Smooth muscle cell (in vitro differentiated cells): ENCODE results near the gene SUPT6H. TPM values are rescaled to one million over a fixed set of nuclear protein-coding genes. Genes with fewer than 3 reads are reported as not detected.

ENCODE experiments used
- DNase-seq: peaks from one replicate; lab custom pipeline; 2025; ENCODE audit not compliant: unreplicated experiment; lab: John Stamatoyannopoulos, UW
- H2AFZ ChIP-seq: fragments of 200-600 bp; sonication (generic); 2 replicates; pipeline ENCODE4 v1.6.0; 2016; ENCODE audit warnings: antibody characterized with exemption, low read depth, mild to moderate bottlenecking
- H3F3A ChIP-seq: fragments of 200-600 bp; sonication (generic); 2 replicates; pipeline ENCODE4 v1.6.0; 2017; ENCODE audit warnings: antibody characterized with exemption, low read depth
- H3K27ac ChIP-seq: fragments of 200-600 bp; sonication (generic); 2 replicates; pipeline ENCODE4 v1.5.1; 2016; ENCODE audit warnings: low read depth, mild to moderate bottlenecking
- H3K27me3 ChIP-seq: fragments of 200-600 bp; sonication (generic); 2 replicates; pipeline ENCODE4 v1.6.1; 2016; ENCODE audit warnings: low read depth, mild to moderate bottlenecking
- H3K36me3 ChIP-seq: fragments of 200-600 bp; sonication (generic); 2 replicates; pipeline ENCODE4 v1.5.1; 2016; ENCODE audit warnings: low read depth
- H3K4me1 ChIP-seq: fragments of 200-600 bp; sonication (generic); 2 replicates; pipeline ENCODE4 v1.5.1; 2016; ENCODE audit warnings: low read depth
- H3K4me2 ChIP-seq: fragments of 200-600 bp; sonication (generic); 2 replicates; pipeline ENCODE4 v1.6.0; 2016; ENCODE audit warnings: mild to moderate bottlenecking
- H3K4me3 ChIP-seq: fragments of 200-600 bp; sonication (generic); 2 replicates; pipeline ENCODE4 v1.5.1; 2016; ENCODE audit warnings: mild to moderate bottlenecking
- H3K79me2 ChIP-seq: fragments of 200-600 bp; sonication (generic); 2 replicates; pipeline ENCODE4 v1.6.0; 2016; ENCODE audit warnings: low read depth, mild to moderate bottlenecking
- H3K9ac ChIP-seq: fragments of 200-600 bp; sonication (generic); 2 replicates; pipeline ENCODE4 v1.6.0; 2016; ENCODE audit warnings: low read depth
- H3K9me3 ChIP-seq: fragments of 200-600 bp; sonication (generic); replicated peaks from 2 replicates; pipeline ENCODE4 v1.5.1; 2016; ENCODE audit warnings: low read depth
- H4K20me1 ChIP-seq: fragments of 200-600 bp; sonication (generic); 2 replicates; pipeline ENCODE4 v1.6.0; 2016; ENCODE audit warnings: low read depth
- CTCF ChIP-seq: fragments of 200-600 bp; sonication (generic); IDR thresholded peaks from 2 replicates; pipeline ENCODE4 v1.5.1; 2017; ENCODE audit warnings: borderline replicate concordance, mild to moderate bottlenecking, antibody characterized with exemption; ENCODE audit not compliant: insufficient read depth, poor library complexity, severe bottlenecking
- WGBS: methylation state at CpG from one replicate; pipeline ENCODE4 v1.1.7; 2016; ENCODE audit warnings: low lambda C conversion rate; 5-methylcytosine and 5-hydroxymethylcytosine counted together
- polyA plus RNA-seq: library from polyadenylated mRNA; unstranded; fragments of >200 nt; fragmentation: Nextera tagmentation; extraction: Ambion mirVana; gene quantifications from 2 replicates; pipeline ENCODE4 v1.2.1, GENCODE V29; 2016
- total RNA-seq: library from RNA; depleted of rRNA; stranded (reverse); fragments of >200 nt; gene quantifications from 2 replicates; pipeline ENCODE4 v1.2.3, GENCODE V29; 2014

SUPT6H gene
- total and polyA plus RNA-seq, 2 experiments from 2014 or later, result 22.4 to 64.0 TPM

- no peak overlapping the region for H3K27ac ChIP-seq
- H3K9ac ChIP-seq, result no peak overlapping the region
- no peak overlapping the region for H3K4me2 ChIP-seq
- H3K9me3 ChIP-seq, result no peaks in the 10 kb centered on the region
- no peak overlapping the region for H2AFZ ChIP-seq
- no peak overlapping the region for H3K4me3 ChIP-seq
- WGBS, result 79% methylated on average over 6 of the region's 7 CpGs
- no peaks in the 10 kb centered on the region for H4K20me1 ChIP-seq
- H3F3A ChIP-seq, result peaks cover 3% of the 10 kb centered on the region
- H3K36me3 ChIP-seq, result no peaks in the 10 kb centered on the region
- no peaks in the 10 kb centered on the region for H3K27me3 ChIP-seq
- no peaks in the 10 kb centered on the region for H3K79me2 ChIP-seq
- peaks cover 12% of the 10 kb centered on the region for H3K4me1 ChIP-seq
- no peak for TF ChIP-seq CTCF
- DNase-seq, result no peak
Observed at GRCh38 chr17:28706471-28707338, 44.7 kb downstream of the SUPT6H start.

- WGBS, result 93% methylated on average over 2 of the region's 2 CpGs
- Histone ChIP-seq H3K79me2 (no peaks in the 10 kb centered on the region), H3K4me3 (no peak overlapping the region), H3K27me3 (no peaks in the 10 kb centered on the region), H3K9me3 (no peaks in the 10 kb centered on the region), H3F3A (peaks cover 8% of the 10 kb centered on the region), H4K20me1 (no peaks in the 10 kb centered on the region), H3K27ac (no peak overlapping the region), H3K4me1 (peaks cover 12% of the 10 kb centered on the region), H3K36me3 (no peaks in the 10 kb centered on the region), H2AFZ (no peak overlapping the region), H3K9ac (no peak overlapping the region), H3K4me2 (no peak overlapping the region)
- TF ChIP-seq CTCF, result no peak
- DNase-seq, result no peak
Observed at GRCh38 chr17:28707339-28707720, 45.3 kb downstream of the SUPT6H start.

GRCh38 chr17:28710861-28711722 lies 49.1 kb downstream of the SUPT6H start:
- 0% methylated on average over 49 of the region's 74 CpGs for WGBS
- no peaks in the 10 kb centered on the region for H3K27me3 ChIP-seq
- H4K20me1 ChIP-seq, result peaks cover 17% of the 10 kb centered on the region
- H3K4me1 ChIP-seq, result peaks cover 13% of the 10 kb centered on the region
- DNase-seq, result peak; percentile 87
- H3K4me3 ChIP-seq, result peak overlapping the region; percentile 66
- H3K27ac ChIP-seq, result peak overlapping the region; percentile 81
- TF ChIP-seq CTCF, result no peak
- H3K79me2 ChIP-seq, result peaks cover 6% of the 10 kb centered on the region
- peaks cover 29% of the 10 kb centered on the region for H3F3A ChIP-seq
- H3K9me3 ChIP-seq, result no peaks in the 10 kb centered on the region
- no peaks in the 10 kb centered on the region for H3K36me3 ChIP-seq
- no peak overlapping the region for H2AFZ ChIP-seq
- peak overlapping the region; percentile 63 for H3K9ac ChIP-seq
- peak overlapping the region; percentile 96 for H3K4me2 ChIP-seq
